IMR-90 (cell line): ENCODE measurements around the gene EPHB1. TPM values are rescaled to one million over a fixed set of nuclear protein-coding genes. Genes with fewer than 3 reads are reported as not detected.

Experiments
- ATAC-seq: fragments of 200-7000 bp; cut with Tn5 transposase; 2 replicates; pipeline ENCODE4 v1.9.1; 2020; ENCODE audit warnings: low read depth, mild to moderate bottlenecking, moderate library complexity
- BruUV-seq: library from RNA; stranded (reverse); fragments of 400-500 nt; replicated peaks from 2 replicates; lab custom pipeline; 2021; lab: Mats Ljungman, UMichigan
- CTCF ChIA-PET: fragments of 300-600 bp; formaldehyde crosslinking; extraction: SDS; loops from one replicate; lab custom pipeline; 2021; ENCODE audit warnings: antibody characterized with exemption; lab: Yijun Ruan, JAX
- POLR2A ChIA-PET: fragments of 300-600 bp; sonication (Branson Sonifier 250); formaldehyde crosslinking; loops from one replicate; lab custom pipeline; 2022; ENCODE audit warnings: antibody characterized with exemption; ENCODE audit not compliant: unreplicated experiment; lab: Charles Lee
- DNase-seq: peaks from one replicate; pipeline ENCODE4 v3.0.0; 2013
- H2AFZ ChIP-seq: replicated peaks from 2 replicates; pipeline ENCODE3; 2013; ENCODE audit warnings: low read length, mild to moderate bottlenecking; ENCODE audit not compliant: poor library complexity
- H2AK5ac ChIP-seq: 2 replicates; pipeline ENCODE4 v1.6.1; 2013; ENCODE audit warnings: low read depth, low read length, inconsistent platforms
- H2AK9ac ChIP-seq: replicated peaks from 2 replicates; pipeline ENCODE3; 2013; ENCODE audit warnings: mild to moderate bottlenecking, low read depth, low read length, moderate library complexity; ENCODE audit not compliant: poor library complexity
- H2BK120ac ChIP-seq: 2 replicates; pipeline ENCODE4 v1.6.1; 2013; ENCODE audit warnings: low read depth, low read length, inconsistent platforms
- H2BK15ac ChIP-seq: 3 replicates; pipeline ENCODE4 v1.6.1; 2013; ENCODE audit warnings: low read depth, low read length, inconsistent platforms
- H2BK20ac ChIP-seq: 2 replicates; pipeline ENCODE4 v1.6.1; 2013; ENCODE audit warnings: low read depth, mild to moderate bottlenecking, inconsistent platforms, low read length, moderate library complexity
- H2BK5ac ChIP-seq: 2 replicates; pipeline ENCODE4 v1.6.1; 2013; ENCODE audit warnings: mild to moderate bottlenecking, low read depth, low read length, inconsistent platforms; ENCODE audit not compliant: poor library complexity, severe bottlenecking
- H3K14ac ChIP-seq: replicated peaks from 2 replicates; pipeline ENCODE4 v1.6.1; 2013; ENCODE audit warnings: low read depth, low read length, inconsistent platforms
- H3K18ac ChIP-seq: 2 replicates; pipeline ENCODE4 v1.6.1; 2013; ENCODE audit warnings: low read depth, low read length, control low read depth
- H3K23ac ChIP-seq: 2 replicates; pipeline ENCODE4 v1.6.1; 2013; ENCODE audit warnings: low read depth, low read length, inconsistent platforms
- H3K27ac ChIP-seq: 2 replicates; pipeline ENCODE4 v1.5.1; 2013; ENCODE audit warnings: mild to moderate bottlenecking, control low read depth, low read length; ENCODE audit not compliant: insufficient read depth
- H3K27me3 ChIP-seq: 2 replicates; pipeline ENCODE4 v1.6.1; 2013; ENCODE audit warnings: low read length; ENCODE audit not compliant: control insufficient read depth, insufficient read depth
- H3K36me3 ChIP-seq: 2 replicates; pipeline ENCODE4 v1.6.1; 2013; ENCODE audit warnings: low read length, mixed read lengths; ENCODE audit not compliant: control insufficient read depth, insufficient read depth
- H3K4ac ChIP-seq: 2 replicates; pipeline ENCODE4 v1.6.1; 2013; ENCODE audit warnings: low read depth, low read length, inconsistent platforms
- H3K4me1 ChIP-seq: 2 replicates; pipeline ENCODE4 v1.6.1; 2013; ENCODE audit warnings: low read length, mixed read lengths; ENCODE audit not compliant: control insufficient read depth, insufficient read depth
- H3K4me2 ChIP-seq: 2 replicates; pipeline ENCODE4 v1.6.1; 2013; ENCODE audit warnings: low read depth, mild to moderate bottlenecking, control low read depth, low read length, moderate library complexity
- H3K4me3 ChIP-seq: 2 replicates; pipeline ENCODE4 v1.5.1; 2013; ENCODE audit warnings: low read depth, mild to moderate bottlenecking, control low read depth, low read length, moderate library complexity; ENCODE audit not compliant: insufficient read depth
- H3K56ac ChIP-seq: 2 replicates; pipeline ENCODE4 v1.6.1; 2013; ENCODE audit warnings: low read length, inconsistent platforms; ENCODE audit not compliant: insufficient read depth; ENCODE audit errors: extremely low read depth
- H3K79me1 ChIP-seq, 2 experiments: 2 replicates each; pipeline ENCODE4 v1.6.1; 2013; ENCODE audit warnings: low read length in 2 of 2, inconsistent platforms in 1 of 2, low read depth in 1 of 2
- H3K9ac ChIP-seq: 2 replicates; pipeline ENCODE4 v1.6.1; 2013; ENCODE audit warnings: low read depth, low read length, control low read depth
- H3K9me1 ChIP-seq: 2 replicates; pipeline ENCODE4 v1.6.1; 2013; ENCODE audit warnings: low read length, inconsistent platforms; ENCODE audit not compliant: insufficient read depth
- H3K9me3 ChIP-seq: 2 replicates; pipeline ENCODE4 v1.6.1; 2013; ENCODE audit warnings: low read length; ENCODE audit not compliant: control insufficient read depth, insufficient read depth
- H4K20me1 ChIP-seq: 2 replicates; pipeline ENCODE4 v1.6.1; 2013; ENCODE audit warnings: low read length, inconsistent platforms; ENCODE audit not compliant: insufficient read depth
- H4K5ac ChIP-seq: 2 replicates; pipeline ENCODE4 v1.6.1; 2013; ENCODE audit warnings: mild to moderate bottlenecking, low read depth, low read length, control low read depth
- H4K8ac ChIP-seq, 2 experiments: 2 replicates each; pipeline ENCODE4 v1.6.1; 2013; ENCODE audit warnings: low read depth in 2 of 2, low read length in 2 of 2, control low read depth in 1 of 2, inconsistent platforms in 1 of 2
- H4K91ac ChIP-seq: 2 replicates; pipeline ENCODE4 v1.6.1; 2013; ENCODE audit warnings: low read depth, low read length, inconsistent platforms; ENCODE audit not compliant: insufficient read depth
- BHLHE40 ChIP-seq: fragments of 150-350 bp; IDR thresholded peaks from 2 replicates; pipeline ENCODE4 v1.6.1; 2016; ENCODE audit warnings: mild to moderate bottlenecking, low read depth, low read length
- POLR2A ChIP-seq: IDR thresholded peaks from 2 replicates; pipeline ENCODE4 v1.6.1; 2012; ENCODE audit warnings: mild to moderate bottlenecking, low read depth, low read length
- SMC3 ChIP-seq: fragments of 150-350 bp; IDR thresholded peaks from 2 replicates; pipeline ENCODE4 v1.6.1; 2016; ENCODE audit warnings: low read depth, mild to moderate bottlenecking, antibody characterized with exemption, low read length, moderate library complexity
- WGBS, 2 experiments: methylation state at CpG; one replicate each; pipeline versions ENCODE4 v1.1.5 to v1.1.7; 2013; ENCODE audit warnings: missing lambda C conversion rate in 2 of 2; ENCODE audit not compliant: insufficient read length in 1 of 2; ENCODE audit errors: extremely low coverage in 2 of 2; 5-methylcytosine and 5-hydroxymethylcytosine counted together
- dilution Hi-C: fragments of 300-500 bp; cut with HindIII; formaldehyde crosslinking; loops from one replicate; pipeline ENCODE4 v1.14.3; 2018; ENCODE audit warnings: low sequenced_read_pairs; ENCODE audit not compliant: unreplicated experiment
- in situ Hi-C: fragments of 300-500 bp; cut with MboI; formaldehyde crosslinking; loops from 3 replicates; pipeline ENCODE4 v1.14.3; 2019; ENCODE audit warnings: low sequenced_read_pairs, inconsistent platforms, mixed read lengths
- intact Hi-C: fragments of 100-400 bp; cut with micrococcal nuclease; formaldehyde crosslinking; loops from 2 replicates; pipeline ENCODE4 v1.10.0; 2022
- polyA plus RNA-seq, 3 experiments: library from polyadenylated mRNA; depleted of rRNA; stranded (reverse); fragments of >200 nt; gene quantifications; 2 replicates each; pipeline ENCODE4 v1.2.3, GENCODE V29; 2012; ENCODE audit warnings: low replicate concordance in 1 of 3
- total RNA-seq: library from RNA; depleted of rRNA; stranded (reverse); fragments of >200 nt; gene quantifications from 2 replicates; pipeline ENCODE4 v1.2.3, GENCODE V29; 2012

The EPHB1 gene
- total and polyA plus RNA-seq, 2 of the 4 experiments (the other 2 are of a cell fraction) = 0.17 to 0.36 TPM

GRCh38 chr3:134850761-134851160, 55.7 kb downstream of the EPHB1 start:
- dilution Hi-C loops (no loop called here), in situ Hi-C loops (no loop called here)
- no TSS peak for BruUV-seq

More at GRCh38 chr3:134850761-134851160, 55.7 kb downstream of the EPHB1 start:
- H2BK15ac ChIP-seq = no peak overlapping the region
- WGBS, 2 experiments = no CpG with 5 or more reads among the region's 3 CpGs
- H2AFZ ChIP-seq = no peak overlapping the region
- ChIA-PET CTCF (no interaction called here), POLR2A (no interaction called here)
- no peak overlapping the region for H3K27ac ChIP-seq
- intact Hi-C loops = no loop called here
- no peak overlapping the region for H3K4me3 ChIP-seq
- H3K4me1 ChIP-seq = no peaks in the 10 kb centered on the region
- H3K9me1 ChIP-seq = no peaks in the 10 kb centered on the region
- H3K14ac ChIP-seq = no peak overlapping the region
- H3K79me1 ChIP-seq = no peaks in the 10 kb centered on the region
- no peak overlapping the region for H2BK5ac ChIP-seq
- no peak overlapping the region for H2AK5ac ChIP-seq
- no peak overlapping the region for H3K23ac ChIP-seq
- no peak overlapping the region for H3K18ac ChIP-seq
- H3K4me2 ChIP-seq = no peak overlapping the region
- no peaks in the 10 kb centered on the region; the same call in 1 of the 2 replicates for H3K27me3 ChIP-seq
- no peak overlapping the region for H4K91ac ChIP-seq
- no peaks in the 10 kb centered on the region for H3K9me3 ChIP-seq
- H3K4ac ChIP-seq = no peak overlapping the region
- ATAC-seq = no peak
- no peaks in the 10 kb centered on the region for H3K36me3 ChIP-seq
- no peak for DNase-seq
- H3K56ac ChIP-seq = no peak overlapping the region
- no peak overlapping the region for H2BK120ac ChIP-seq
- no peak overlapping the region for H2AK9ac ChIP-seq
- TF ChIP-seq SMC3 = no peak
- no peak for TF ChIP-seq BHLHE40
- TF ChIP-seq POLR2A = no peak
- H3K9ac ChIP-seq = no peak overlapping the region
- H2BK20ac ChIP-seq = no peak overlapping the region
- H4K5ac ChIP-seq = no peak overlapping the region
- no peak overlapping the region for H4K8ac ChIP-seq
- no peaks in the 10 kb centered on the region for H4K20me1 ChIP-seq
